Measurements from ENCODE around the gene MS4A3. TPM values are rescaled to one million over a fixed set of nuclear protein-coding genes. Genes with fewer than 3 reads are reported as not detected.
"Not testable (repeated sequence)": the region's sequence is repeated elsewhere in the genome, so short reads cannot be mapped to it uniquely, and the experiment has no call there.

Gene MS4A3
- total and polyA plus RNA-seq, 10 donors = 0.27 to 31.6 (median 2.4) TPM

DNA sequence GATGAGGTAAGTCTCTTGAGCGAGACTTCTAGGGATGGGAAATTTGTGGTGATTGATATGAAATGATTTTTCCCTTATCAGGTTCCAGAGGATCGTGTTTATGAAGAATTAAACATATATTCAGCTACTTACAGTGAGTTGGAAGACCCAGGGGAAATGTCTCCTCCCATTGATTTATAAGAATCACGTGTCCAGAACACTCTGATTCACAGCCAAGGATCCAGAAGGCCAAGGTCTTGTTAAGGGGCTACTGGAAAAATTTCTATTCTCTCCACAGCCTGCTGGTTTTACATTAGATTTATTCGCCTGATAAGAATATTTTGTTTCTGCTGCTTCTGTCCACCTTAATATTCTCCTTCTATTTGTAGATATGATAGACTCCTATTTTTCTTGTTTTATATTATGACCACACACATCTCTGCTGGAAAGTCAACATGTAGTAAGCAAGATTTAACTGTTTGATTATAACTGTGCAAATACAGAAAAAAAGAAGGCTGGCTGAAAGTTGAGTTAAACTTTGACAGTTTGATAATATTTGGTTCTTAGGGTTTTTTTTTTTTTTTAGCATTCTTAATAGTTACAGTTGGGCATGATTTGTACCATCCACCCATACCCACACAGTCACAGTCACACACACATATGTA lies 39.1 kb downstream of the MS4A3 start:
- no peaks in the 10 kb centered on the region for H3K36me3 ChIP-seq
- TF ChIP-seq CTCF (IDR thresholded peaks at IDR 0.05 in 8 of 11, conservative IDR thresholded peaks at IDR 0.05 in 3 of 11) (no peak), POLR2A (IDR thresholded peaks at IDR 0.05) (no peak), POLR2AphosphoS5 (IDR thresholded peaks at IDR 0.05) (no peak)
- no peaks in the 10 kb centered on the region for H3K4me1 ChIP-seq
- 53 to 74% (median 67%) methylated on average over 4 of the region's 4 CpGs for WGBS, 5 donors
- H3K9me3 ChIP-seq = no peaks in the 10 kb centered on the region
- DNase-seq = no peak
- no peak overlapping the region for H3K27ac ChIP-seq
- H3K27me3 ChIP-seq (replicated peaks in 1 of 7) = no peaks in the 10 kb centered on the region
- intact Hi-C loops (cut with DNase I; ENCODE audit: low total_unique reads) = no loop called here
- no peak overlapping the region for H3K4me3 ChIP-seq

DNA sequence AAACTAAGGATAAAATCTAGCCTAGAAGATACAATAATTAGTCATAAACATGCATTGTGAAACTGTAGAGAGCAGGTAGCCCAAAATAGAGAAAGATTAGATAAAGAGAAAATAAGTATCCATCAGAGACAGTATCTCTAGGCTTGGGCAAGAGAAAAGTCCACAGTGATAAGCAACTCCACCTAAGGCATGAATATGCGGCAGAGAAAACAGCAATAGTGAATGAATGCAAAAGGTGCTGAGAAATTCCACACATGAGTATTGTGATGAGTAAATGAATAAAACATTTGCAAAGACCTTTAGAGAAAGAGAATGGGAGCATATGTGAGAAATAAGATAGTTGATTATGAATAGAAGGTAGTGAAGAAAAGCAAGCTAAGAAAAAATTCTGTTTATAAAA lies 40.7 kb downstream of the MS4A3 start:
- TF ChIP-seq CTCF (IDR thresholded peaks at IDR 0.05 in 8 of 11, conservative IDR thresholded peaks at IDR 0.05 in 3 of 11) (no peak), POLR2A (IDR thresholded peaks at IDR 0.05) (no peak), POLR2AphosphoS5 (IDR thresholded peaks at IDR 0.05) (no peak)
- no peaks in the 10 kb centered on the region for H3K36me3 ChIP-seq
- H3K27me3 ChIP-seq (replicated peaks in 1 of 7) = no peaks in the 10 kb centered on the region
- H3K9me3 ChIP-seq = no peaks in the 10 kb centered on the region
- DNase-seq = no peak
- 89 to 100% (median 95%) methylated on average over 1 of the region's 1 CpG for WGBS, 5 donors
- H3K27ac ChIP-seq = no peak overlapping the region
- intact Hi-C loops (cut with DNase I; ENCODE audit: low total_unique reads) = no loop called here
- no peak overlapping the region for H3K4me3 ChIP-seq
- H3K4me1 ChIP-seq = no peaks in the 10 kb centered on the region

GRCh38 chr11:60098508-60098907 lies 42.0 kb downstream of the MS4A3 start:
- intact Hi-C loops (cut with DNase I; ENCODE audit: low total_unique reads) = no loop called here
- H3K27me3 ChIP-seq (replicated peaks in 1 of 7) = no peaks in the 10 kb centered on the region
- TF ChIP-seq POLR2AphosphoS5 (IDR thresholded peaks at IDR 0.05) (no peak), POLR2A (IDR thresholded peaks at IDR 0.05) (no peak), CTCF (IDR thresholded peaks at IDR 0.05 in 8 of 11, conservative IDR thresholded peaks at IDR 0.05 in 3 of 11) (no peak)

DNA sequence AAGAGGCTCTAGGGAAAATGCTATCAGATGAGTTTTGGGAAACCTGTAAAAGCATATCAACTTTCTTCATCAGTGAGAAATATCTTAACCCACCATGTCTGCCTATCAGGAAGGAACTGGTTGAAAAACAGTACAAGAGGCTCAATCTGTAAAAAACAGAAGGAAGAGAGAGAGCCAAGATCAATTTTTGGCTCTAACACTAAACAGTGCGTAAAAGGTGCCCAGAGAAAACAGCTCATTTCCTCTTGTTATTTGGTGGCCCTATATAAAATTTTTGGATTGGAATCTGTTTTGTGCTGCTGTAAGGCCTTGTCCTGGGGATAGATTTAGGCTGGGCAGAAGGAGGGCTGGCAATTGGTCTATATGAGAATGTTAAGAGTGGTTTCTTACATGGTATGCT lies 44.1 kb downstream of the MS4A3 start:
- Histone ChIP-seq H3K4me1 (no peaks in the 10 kb centered on the region), H3K27me3 (replicated peaks in 1 of 7) (no peaks in the 10 kb centered on the region), H3K36me3 (no peaks in the 10 kb centered on the region), H3K4me3 (no peak overlapping the region), H3K9me3 (no peaks in the 10 kb centered on the region), H3K27ac (no peak overlapping the region)
- no peak for DNase-seq
- TF ChIP-seq POLR2AphosphoS5 (IDR thresholded peaks at IDR 0.05) = no peak
- no peak for TF ChIP-seq CTCF (IDR thresholded peaks at IDR 0.05 in 8 of 11, conservative IDR thresholded peaks at IDR 0.05 in 3 of 11)
- no peak for TF ChIP-seq POLR2A (IDR thresholded peaks at IDR 0.05)
- intact Hi-C loops (cut with DNase I; ENCODE audit: low total_unique reads) = no loop called here
- 44 to 66% (median 51%) methylated on average over 1 of the region's 1 CpG for WGBS, 5 donors

More at GRCh38 chr11:60098508-60098907, 42.0 kb downstream of the MS4A3 start:
- no peak overlapping the region for H3K27ac ChIP-seq
- no peaks in the 10 kb centered on the region for H3K4me1 ChIP-seq
- no peak overlapping the region for H3K4me3 ChIP-seq
- DNase-seq = no peak
- H3K9me3 ChIP-seq = no peaks in the 10 kb centered on the region
- no peaks in the 10 kb centered on the region for H3K36me3 ChIP-seq

DNA sequence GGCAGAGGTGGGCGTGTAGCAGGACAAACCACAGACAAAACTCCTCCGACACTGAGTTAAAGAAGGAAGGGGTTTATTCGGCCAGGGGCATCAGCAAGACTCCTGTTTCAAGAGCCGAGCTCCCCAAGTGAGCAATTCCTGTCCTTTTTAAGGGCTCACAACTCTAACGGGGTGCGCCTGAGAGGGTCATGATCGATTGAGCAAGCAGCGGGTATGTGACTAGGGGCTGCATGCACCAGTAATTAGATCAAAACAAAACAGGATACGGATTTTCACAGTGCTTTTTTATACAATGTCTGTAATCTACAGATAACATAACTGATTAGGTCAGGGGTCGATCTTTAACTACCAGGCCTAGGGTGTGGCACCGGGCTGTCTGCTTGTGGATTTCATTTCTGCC lies 44.9 kb downstream of the MS4A3 start:
- H3K4me1 ChIP-seq; H3K36me3 ChIP-seq; intact Hi-C loops (cut with DNase I; ENCODE audit: low total_unique reads); H3K27me3 ChIP-seq (replicated peaks in 1 of 7); H3K4me3 ChIP-seq; H3K27ac ChIP-seq; DNase-seq; H3K9me3 ChIP-seq: not testable (repeated sequence)
- 59 to 73% (median 60%) methylated on average over 11 of the region's 11 CpGs for WGBS, 5 donors

DNA sequence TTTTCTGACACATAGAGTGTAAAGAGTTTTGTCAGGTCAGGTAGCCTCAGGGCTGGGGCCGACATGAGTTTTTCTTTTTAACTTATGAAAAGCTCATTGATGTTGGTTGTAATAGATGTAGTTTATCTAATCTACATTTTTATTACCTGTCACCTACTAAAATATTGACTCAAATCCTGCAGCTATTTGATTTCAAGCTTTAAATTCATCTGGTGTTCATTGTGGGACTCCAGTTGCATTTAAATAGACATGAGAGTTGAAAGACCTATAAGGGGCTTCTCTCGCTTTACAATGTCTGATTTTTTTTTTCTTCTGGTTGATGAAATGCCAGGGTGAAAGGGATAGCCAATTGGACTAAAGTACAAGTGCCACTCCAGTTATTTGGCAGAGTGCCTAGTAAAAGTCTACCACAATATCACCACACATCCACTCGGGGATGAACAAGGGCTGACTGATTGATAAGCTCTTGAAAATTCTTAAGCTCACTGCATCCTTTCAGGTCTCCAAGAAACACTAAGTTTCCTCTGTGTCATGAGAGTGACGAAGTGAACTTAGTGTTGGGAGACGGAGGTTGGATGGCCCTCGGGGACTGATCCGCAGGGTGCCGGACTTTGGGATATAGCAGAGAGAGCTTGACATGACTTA lies 48.1 kb downstream of the MS4A3 start:
- H3K36me3 ChIP-seq; DNase-seq; H3K27ac ChIP-seq; intact Hi-C loops (cut with DNase I; ENCODE audit: low total_unique reads); H3K27me3 ChIP-seq (replicated peaks in 1 of 7); H3K4me3 ChIP-seq; H3K9me3 ChIP-seq; H3K4me1 ChIP-seq: not testable (repeated sequence)
- WGBS, 5 donors = 86 to 89% (median 86%) methylated on average over 8 of the region's 8 CpGs

DNA sequence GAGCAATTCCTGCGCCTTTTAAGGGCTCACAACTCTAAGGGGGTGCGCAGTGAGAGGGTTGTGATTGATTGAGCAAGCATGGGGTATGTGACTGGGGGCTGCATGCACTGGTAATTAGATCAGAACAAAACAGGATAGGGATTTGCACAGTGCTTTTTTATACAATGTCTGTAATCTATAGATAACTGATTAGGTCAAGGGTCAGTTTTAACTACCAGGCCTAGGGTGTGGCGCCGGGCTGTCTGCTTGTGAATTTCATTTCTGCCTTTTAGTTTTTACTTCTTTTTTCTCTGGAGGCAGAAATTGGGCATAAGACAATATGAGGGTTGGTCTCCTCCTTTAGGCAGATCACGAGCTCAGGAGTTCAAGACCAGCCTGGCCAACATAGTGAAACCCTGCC lies 52.2 kb downstream of the MS4A3 start:
- H3K27me3 ChIP-seq (replicated peaks in 1 of 7); H3K4me3 ChIP-seq; H3K27ac ChIP-seq; DNase-seq; H3K9me3 ChIP-seq; intact Hi-C loops (cut with DNase I; ENCODE audit: low total_unique reads); H3K36me3 ChIP-seq; H3K4me1 ChIP-seq: not testable (repeated sequence)
- WGBS, 5 donors = 81 to 96% (median 87%) methylated on average over 5 of the region's 5 CpGs
